Endothelial cell of umbilical vein (primary cell): ENCODE data around the gene ABCA10. TPM values are rescaled to one million over a fixed set of nuclear protein-coding genes. Genes with fewer than 3 reads are reported as not detected.

Experiments used
- BruUV-seq: library from RNA; stranded (reverse); fragments of 400-500 nt; replicated peaks from 2 replicates; lab custom pipeline; 2021; lab: Mats Ljungman, UMichigan
- CTCF ChIA-PET: fragments of 300-600, 350-600 bp; sonication (Branson Sonifier 250); formaldehyde crosslinking; loops from one replicate; lab custom pipeline; 2021; ENCODE audit warnings: antibody characterized with exemption, inconsistent platforms; lab: Charles Lee
- POLR2A ChIA-PET: fragments of 300-600, 350-600 bp; sonication (Branson Sonifier 250); formaldehyde crosslinking; loops from one replicate; lab custom pipeline; 2021; ENCODE audit warnings: antibody characterized with exemption, inconsistent platforms; lab: Charles Lee
- DNase-seq: peaks from one replicate; pipeline ENCODE4 v3.0.0-alpha.2; 2011; ENCODE audit warnings: low read depth, low spot score
- FAIRE-seq: peaks from 2 replicates; lab custom pipeline; 2011; peaks lifted over from hg19 to GRCh38; lab: Jason Lieb, UNC
- H2AFZ ChIP-seq: 2 replicates; pipeline ENCODE4 v1.6.0; 2012; ENCODE audit warnings: low read depth, low read length, control low read depth, inconsistent platforms
- H3K27ac ChIP-seq: 2 replicates; pipeline ENCODE4 v1.5.1; 2011; ENCODE audit warnings: low read depth, mild to moderate bottlenecking, control low read depth, low read length, moderate library complexity; ENCODE audit not compliant: insufficient read depth
- H3K27me3 ChIP-seq, 2 experiments: 2 replicates each; pipeline versions ENCODE4 v1.6.0 to v1.6.1; 2011; ENCODE audit warnings: low read length in 2 of 2, mixed read lengths in 1 of 2; ENCODE audit not compliant: control insufficient read depth in 2 of 2, insufficient read depth in 2 of 2
- H3K36me3 ChIP-seq, 2 experiments: 2 replicates in 1 of 2; 3 replicates in 1 of 2; pipeline ENCODE4 v1.5.1; 2011; ENCODE audit warnings: low read length in 2 of 2, mild to moderate bottlenecking in 1 of 2, moderate library complexity in 1 of 2; ENCODE audit not compliant: control insufficient read depth in 2 of 2, insufficient read depth in 2 of 2; ENCODE audit errors: extremely low read depth in 1 of 2
- H3K4me1 ChIP-seq: 3 replicates; pipeline ENCODE4 v1.5.1; 2011; ENCODE audit warnings: mild to moderate bottlenecking, low read length; ENCODE audit not compliant: control insufficient read depth, insufficient read depth; ENCODE audit errors: extremely low read depth
- H3K4me2 ChIP-seq: 2 replicates; pipeline ENCODE4 v1.6.1; 2011; ENCODE audit warnings: low read length, control low read depth, mixed read lengths; ENCODE audit not compliant: insufficient read depth
- H3K4me3 ChIP-seq, 3 experiments: fragments of 200-600 bp in 1 of 3; sonication (generic), shearing (Covaris generic) in 1 of 3; replicated peaks in 1 of 3; 2 replicates each; pipeline ENCODE4 v1.5.1; 2011 to 2016; ENCODE audit warnings: control low read depth in 3 of 3, low read length in 3 of 3, mild to moderate bottlenecking in 2 of 3, inconsistent platforms in 1 of 3, low read depth in 1 of 3, moderate library complexity in 1 of 3; ENCODE audit not compliant: insufficient read depth in 1 of 3
- H3K79me2 ChIP-seq: 2 replicates; pipeline ENCODE4 v1.6.0; 2012; ENCODE audit warnings: low read length, inconsistent platforms; ENCODE audit not compliant: control insufficient read depth, insufficient read depth
- H3K9ac ChIP-seq: replicated peaks from 2 replicates; pipeline ENCODE3; 2011; ENCODE audit warnings: low read length, control low read depth; ENCODE audit not compliant: insufficient read depth; ENCODE audit errors: extremely low read depth
- H3K9me1 ChIP-seq: replicated peaks from 3 replicates; pipeline ENCODE4 v1.6.0; 2011; ENCODE audit warnings: mild to moderate bottlenecking, low read length; ENCODE audit not compliant: control insufficient read depth, insufficient read depth; ENCODE audit errors: extremely low read depth
- H3K9me3 ChIP-seq: replicated peaks from 2 replicates; pipeline ENCODE4 v1.5.1; 2012; ENCODE audit warnings: low read length, inconsistent platforms; ENCODE audit not compliant: control insufficient read depth, insufficient read depth
- H4K20me1 ChIP-seq: replicated peaks from 2 replicates; pipeline ENCODE3; 2011; ENCODE audit warnings: mild to moderate bottlenecking, low read length; ENCODE audit not compliant: control insufficient read depth, insufficient read depth; ENCODE audit errors: extremely low read depth
- EZH2 ChIP-seq: IDR thresholded peaks from 2 replicates; pipeline ENCODE4 v1.6.1; 2012; ENCODE audit warnings: borderline replicate concordance, low read depth, mild to moderate bottlenecking, moderate library complexity, low read length, inconsistent platforms; ENCODE audit not compliant: severe bottlenecking
- FOS ChIP-seq: IDR thresholded peaks from 2 replicates; pipeline ENCODE4 v1.6.1; 2011; ENCODE audit warnings: mild to moderate bottlenecking, low read length, moderate library complexity, borderline replicate concordance; ENCODE audit not compliant: insufficient read depth
- GATA2 ChIP-seq: IDR thresholded peaks from 2 replicates; pipeline ENCODE4 v1.7.0; 2011; ENCODE audit warnings: low read depth, mild to moderate bottlenecking, moderate library complexity, mixed read lengths, low read length; ENCODE audit not compliant: insufficient read length, insufficient read depth
- JUN ChIP-seq: IDR thresholded peaks from 2 replicates; pipeline ENCODE4 v1.6.1; 2011; ENCODE audit warnings: borderline replicate concordance, low read depth; ENCODE audit not compliant: insufficient read length, insufficient read depth
- MAX ChIP-seq: IDR thresholded peaks from 2 replicates; pipeline ENCODE4 v1.6.1; 2011; ENCODE audit not compliant: insufficient read depth, insufficient read length
- MYC ChIP-seq: IDR thresholded peaks from one replicate; pipeline ENCODE4 v1.6.1; 2011; ENCODE audit warnings: mild to moderate bottlenecking, low read depth, low read length
- POLR2A ChIP-seq: IDR thresholded peaks from 2 replicates; pipeline ENCODE4 v1.6.1; 2012; ENCODE audit warnings: low read depth, mild to moderate bottlenecking, control low read depth, low read length
- POLR2AphosphoS5 ChIP-seq: IDR thresholded peaks from 2 replicates; pipeline ENCODE4 v1.6.1; 2012; ENCODE audit warnings: low read depth, mild to moderate bottlenecking, control low read depth, low read length, moderate library complexity; ENCODE audit not compliant: insufficient read depth
- dilution Hi-C: fragments of 300-500 bp; cut with MboI; formaldehyde crosslinking; loops from one replicate; pipeline ENCODE4 v1.15.0; 2019; ENCODE audit warnings: low sequenced_read_pairs; ENCODE audit not compliant: extremely low pct_ligation_motif_present
- intact Hi-C: fragments of 100-400 bp; cut with micrococcal nuclease; formaldehyde crosslinking; loops from one replicate; pipeline ENCODE4 v1.10.0; 2022
- polyA plus RNA-seq, 4 experiments: library from polyadenylated mRNA; depleted of rRNA in 3 of 4; stranded (reverse) in 3 of 4; unstranded in 1 of 4; fragments of >200 nt; gene quantifications; 2 replicates each; pipeline versions ENCODE4 v1.2.1 to v1.2.3, GENCODE V29; 2011 to 2012; ENCODE audit warnings: missing spikeins in 1 of 4
- total RNA-seq: library from RNA; stranded (reverse); gene quantifications from 2 replicates; pipeline ENCODE4 v1.2.3, GENCODE V29; 2021
- TF ChIP-seq, protein P1 (sequence below), 2 donors: IDR thresholded peaks; 1 replicate in 1 of 2; 2 replicates in 1 of 2; pipeline ENCODE4 v1.5.1; 2011; ENCODE audit warnings: low read length in 2 of 2, mild to moderate bottlenecking in 2 of 2, moderate library complexity in 2 of 2, control low read depth in 1 of 2, inconsistent platforms in 1 of 2, low read depth in 1 of 2; ENCODE audit not compliant: insufficient read depth in 1 of 2; ENCODE audit errors: extremely low read depth in 1 of 2

The ABCA10 gene
- total and polyA plus RNA-seq, 2 donors (not counting 3 experiments of a cell fraction or from before 2014, with no cell fraction given): 0.22 to 2.1 TPM

DNA sequence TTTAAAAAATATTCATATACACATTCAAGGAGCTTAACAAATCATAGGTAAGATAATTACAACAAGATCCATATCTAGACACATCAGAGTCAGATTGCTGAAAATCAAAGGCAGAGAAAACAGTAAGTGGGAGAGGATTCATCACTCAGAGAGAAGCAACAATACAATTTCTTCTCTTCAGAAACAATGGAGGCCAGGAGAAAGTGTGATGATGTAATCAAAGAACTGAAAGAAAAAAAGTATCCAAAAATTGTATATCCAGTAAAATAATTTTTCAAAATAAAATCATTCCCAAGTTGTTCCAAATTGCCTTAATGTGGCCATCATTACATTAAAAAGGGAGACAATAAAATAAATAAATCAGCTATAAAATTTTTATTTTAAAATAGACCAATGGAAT is 69.2 kb downstream of the ABCA10 start:
- Histone ChIP-seq H3K27me3 (no peaks in the 10 kb centered on the region), H3K36me3 (no peaks in the 10 kb centered on the region), H3K9ac (no peak overlapping the region), H3K4me2 (no peak overlapping the region), H4K20me1 (no peaks in the 10 kb centered on the region), H3K79me2 (no peaks in the 10 kb centered on the region), H3K9me1 (no peaks in the 10 kb centered on the region), H2AFZ (no peak overlapping the region), H3K4me1 (no peaks in the 10 kb centered on the region), H3K4me3 (no peak overlapping the region), H3K27ac (no peak overlapping the region), H3K9me3 (no peaks in the 10 kb centered on the region)
- intact Hi-C loops (no loop called here), dilution Hi-C loops (no loop called here)
- DNase-seq (no peak), FAIRE-seq (no peak)
- CTCF ChIA-PET: no interaction called here
- BruUV-seq: no TSS peak
- POLR2A ChIA-PET: no interaction called here
- TF ChIP-seq EZH2: no peak
- TF ChIP-seq MYC: no peak
- no peak for TF ChIP-seq POLR2A

DNA sequence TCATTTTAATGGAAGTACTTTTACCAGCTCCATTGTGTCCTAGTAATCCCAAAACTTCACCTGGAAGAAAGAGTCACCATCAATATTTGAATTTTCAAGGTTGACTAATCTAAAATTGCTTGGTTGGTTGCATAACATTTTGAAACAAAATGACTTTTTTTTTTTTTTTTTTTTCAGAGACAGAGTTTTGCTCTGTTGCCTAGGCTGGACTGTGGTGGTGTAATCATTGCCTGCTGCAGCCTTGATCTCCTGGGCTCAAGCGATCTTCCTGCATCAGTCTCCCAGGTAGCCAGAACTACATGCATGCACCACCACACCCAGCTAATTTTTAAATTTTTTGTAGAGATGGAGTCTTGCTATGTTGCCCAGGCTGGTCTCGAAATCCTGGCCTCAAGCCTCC is 74.4 kb downstream of the ABCA10 start:
- BruUV-seq: no TSS peak
- DNase-seq: no peak
- intact Hi-C loops: no loop called here
- FAIRE-seq: no peak
- H3K4me3 ChIP-seq: no peak overlapping the region
- ChIA-PET POLR2A (no interaction called here), CTCF (interaction anchor here (0.7 kb wide), 2 partner anchors 68 to 1450 kb away, joined by 3 read pairs; no protein-coding TSS in a partner anchor)
- no peak overlapping the region for H3K27ac ChIP-seq
- no peak overlapping the region for H3K9ac ChIP-seq
- peaks cover 5% of the 10 kb centered on the region for H3K4me1 ChIP-seq
- H3K9me3 ChIP-seq: no peaks in the 10 kb centered on the region
- no peaks in the 10 kb centered on the region for H3K9me1 ChIP-seq
- no peak for TF ChIP-seq MYC
- TF ChIP-seq GATA2: no peak
- TF ChIP-seq FOS: no peak
- no peak for TF ChIP-seq POLR2A
- TF ChIP-seq EZH2: no peak
- TF ChIP-seq, protein P1, sequence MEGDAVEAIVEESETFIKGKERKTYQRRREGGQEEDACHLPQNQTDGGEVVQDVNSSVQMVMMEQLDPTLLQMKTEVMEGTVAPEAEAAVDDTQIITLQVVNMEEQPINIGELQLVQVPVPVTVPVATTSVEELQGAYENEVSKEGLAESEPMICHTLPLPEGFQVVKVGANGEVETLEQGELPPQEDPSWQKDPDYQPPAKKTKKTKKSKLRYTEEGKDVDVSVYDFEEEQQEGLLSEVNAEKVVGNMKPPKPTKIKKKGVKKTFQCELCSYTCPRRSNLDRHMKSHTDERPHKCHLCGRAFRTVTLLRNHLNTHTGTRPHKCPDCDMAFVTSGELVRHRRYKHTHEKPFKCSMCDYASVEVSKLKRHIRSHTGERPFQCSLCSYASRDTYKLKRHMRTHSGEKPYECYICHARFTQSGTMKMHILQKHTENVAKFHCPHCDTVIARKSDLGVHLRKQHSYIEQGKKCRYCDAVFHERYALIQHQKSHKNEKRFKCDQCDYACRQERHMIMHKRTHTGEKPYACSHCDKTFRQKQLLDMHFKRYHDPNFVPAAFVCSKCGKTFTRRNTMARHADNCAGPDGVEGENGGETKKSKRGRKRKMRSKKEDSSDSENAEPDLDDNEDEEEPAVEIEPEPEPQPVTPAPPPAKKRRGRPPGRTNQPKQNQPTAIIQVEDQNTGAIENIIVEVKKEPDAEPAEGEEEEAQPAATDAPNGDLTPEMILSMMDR (IDR thresholded peaks at IDR 0.05; ENCODE audit: extremely low read depth in 1 of 2, insufficient read depth in 1 of 2, low read depth in 1 of 2, low read length in 2 of 2): no peak
- no peak for TF ChIP-seq MAX
- TF ChIP-seq POLR2AphosphoS5: no peak
- TF ChIP-seq JUN: no peak
- H3K79me2 ChIP-seq: no peaks in the 10 kb centered on the region
- no peaks in the 10 kb centered on the region for H4K20me1 ChIP-seq
- H3K36me3 ChIP-seq: no peaks in the 10 kb centered on the region
- no peaks in the 10 kb centered on the region for H3K27me3 ChIP-seq
- no peak overlapping the region for H3K4me2 ChIP-seq
- H2AFZ ChIP-seq: no peak overlapping the region
- dilution Hi-C loops: no loop called here
